K562 (cell line): ENCODE data around the gene CCDC196. TPM values are rescaled to one million over a fixed set of nuclear protein-coding genes. Genes with fewer than 3 reads are reported as not detected.
A peak's percentile ranks its signal among the peaks of the same experiment; 100 is the strongest.

Experiments used
- ARID3B ChIP-seq: fragments of 250-450 bp; sonication (Bioruptor Pico); IDR thresholded peaks from 2 replicates; pipeline ENCODE4 v1.4.0; 2020; ENCODE audit warnings: borderline replicate concordance
- BCOR ChIP-seq: fragments of 450-650 bp; IDR thresholded peaks from 2 replicates; pipeline ENCODE4 v1.6.1; 2016
- CCAR2 ChIP-seq: fragments of 200-400 bp; formaldehyde crosslinking; IDR thresholded peaks from 2 replicates; pipeline ENCODE4 v1.6.1; 2017; ENCODE audit warnings: mild to moderate bottlenecking, low read depth, low read length
- FOS ChIP-seq: IDR thresholded peaks from 3 replicates; pipeline ENCODE4 v1.6.1; 2011; ENCODE audit not compliant: insufficient read length; ENCODE audit errors: extremely low read depth
- FOXJ2 ChIP-seq: fragments of 200-800 bp; sonication (Bioruptor generic); IDR thresholded peaks from 2 replicates; pipeline ENCODE4 v1.6.1; 2016; ENCODE audit warnings: missing genetic modification characterization, missing compliant biosample characterization
- JUNB ChIP-seq: fragments of 450-650 bp; formaldehyde crosslinking; conservative IDR thresholded peaks from 2 replicates; pipeline ENCODE4 v1.4.0; 2020; ENCODE audit warnings: mild to moderate bottlenecking
- KDM2B ChIP-seq: fragments of 250-450 bp; sonication (Bioruptor Pico); IDR thresholded peaks from 2 replicates; pipeline ENCODE4 v1.8.0; 2021; ENCODE audit warnings: mild to moderate bottlenecking, moderate library complexity
- MAZ ChIP-seq, 2 experiments: fragments of 450-650 bp in 1 of 2; sonication (generic) in 1 of 2; formaldehyde crosslinking; IDR thresholded peaks in 1 of 2; conservative IDR thresholded peaks in 1 of 2; 2 replicates each; pipeline versions ENCODE4 v1.4.0 to v1.5.0; 2020; ENCODE audit warnings: mild to moderate bottlenecking in 1 of 2, missing genetic modification reagents in 1 of 2
- MED1 ChIP-seq: sonication (generic); formaldehyde crosslinking; IDR thresholded peaks from 2 replicates; pipeline ENCODE4 v1.8.1; 2023; ENCODE audit warnings: missing genetic modification reagents, borderline replicate concordance
- POLR3A ChIP-seq: IDR thresholded peaks from 2 replicates; pipeline ENCODE4 v1.6.1; 2011; ENCODE audit warnings: borderline replicate concordance, mild to moderate bottlenecking, moderate library complexity; ENCODE audit not compliant: insufficient read length, insufficient read depth; ENCODE audit errors: extremely low read depth
- SMAD1 ChIP-seq: fragments of 150-350 bp; IDR thresholded peaks from 2 replicates; pipeline ENCODE4 v1.6.1; 2014; ENCODE audit warnings: low read length, low read depth; ENCODE audit not compliant: partially characterized antibody
- UBTF ChIP-seq, 2 experiments: IDR thresholded peaks; 2 replicates each; pipeline ENCODE4 v1.6.1; 2012; ENCODE audit warnings: improper control_type of control experiment in 2 of 2, low read depth in 2 of 2, low read length in 2 of 2, borderline replicate concordance in 1 of 2
- XRCC4 ChIP-seq: IDR thresholded peaks from one replicate; pipeline ENCODE4 v1.6.1; 2011; ENCODE audit not compliant: insufficient read depth, insufficient read length; ENCODE audit errors: extremely low read depth
- ZFP91 ChIP-seq: sonication (generic); formaldehyde crosslinking; IDR thresholded peaks from 2 replicates; pipeline ENCODE4 v1.8.0; 2022; ENCODE audit warnings: mild to moderate bottlenecking, missing genetic modification reagents
- ZNF143 ChIP-seq: sonication (generic); formaldehyde crosslinking; IDR thresholded peaks from 2 replicates; pipeline ENCODE4 v1.9.0; 2022; ENCODE audit warnings: mild to moderate bottlenecking, missing genetic modification reagents
- ZNF217 ChIP-seq: sonication (generic); formaldehyde crosslinking; IDR thresholded peaks from 2 replicates; pipeline ENCODE4 v1.8.0; 2022; ENCODE audit warnings: mild to moderate bottlenecking, missing genetic modification reagents
- ZNF253 ChIP-seq: fragments of 250-450 bp; sonication (Bioruptor Pico); conservative IDR thresholded peaks from 2 replicates; pipeline ENCODE4 v1.6.1; 2021; ENCODE audit warnings: mild to moderate bottlenecking
- polyA plus RNA-seq, 8 experiments: library from polyadenylated mRNA; depleted of rRNA in 4 of 8; stranded (reverse) in 5 of 8; unstranded in 3 of 8; fragments of >200 nt; fragmentation: Nextera tagmentation in 2 of 8; fragmentation: Illumina TruSeq in 1 of 8; extraction: Ambion mirVana in 2 of 8; extraction: Trizol in 1 of 8; gene quantifications; 2 replicates each; pipeline versions ENCODE4 v1.2.1 to v1.2.3, GENCODE V29; 2011 to 2014; ENCODE audit warnings: inconsistent platforms in 1 of 8, missing spikeins in 1 of 8
- total RNA-seq, 7 experiments: library from RNA; depleted of rRNA in 6 of 7; stranded (reverse); fragments of >200 nt in 6 of 7; fragmentation: Illumina TruSeq in 2 of 7; extraction: Trizol in 2 of 7; gene quantifications; 2 replicates each; pipeline versions ENCODE4 v1.2.1 to v1.2.3, GENCODE V29; 2011 to 2021; ENCODE audit warnings: low replicate concordance in 1 of 7
- TF ChIP-seq, protein P1 (sequence below): IDR thresholded peaks from 3 replicates; pipeline ENCODE4 v1.6.1; 2011; ENCODE audit warnings: borderline replicate concordance, mild to moderate bottlenecking, moderate library complexity; ENCODE audit not compliant: insufficient read length; ENCODE audit errors: extremely low read depth

The CCDC196 gene
- total and polyA plus RNA-seq, 9 of the 15 experiments (the other 6 are each of a cell fraction or from before 2014, with no cell fraction given) = not detected

- TF ChIP-seq, protein P1, sequence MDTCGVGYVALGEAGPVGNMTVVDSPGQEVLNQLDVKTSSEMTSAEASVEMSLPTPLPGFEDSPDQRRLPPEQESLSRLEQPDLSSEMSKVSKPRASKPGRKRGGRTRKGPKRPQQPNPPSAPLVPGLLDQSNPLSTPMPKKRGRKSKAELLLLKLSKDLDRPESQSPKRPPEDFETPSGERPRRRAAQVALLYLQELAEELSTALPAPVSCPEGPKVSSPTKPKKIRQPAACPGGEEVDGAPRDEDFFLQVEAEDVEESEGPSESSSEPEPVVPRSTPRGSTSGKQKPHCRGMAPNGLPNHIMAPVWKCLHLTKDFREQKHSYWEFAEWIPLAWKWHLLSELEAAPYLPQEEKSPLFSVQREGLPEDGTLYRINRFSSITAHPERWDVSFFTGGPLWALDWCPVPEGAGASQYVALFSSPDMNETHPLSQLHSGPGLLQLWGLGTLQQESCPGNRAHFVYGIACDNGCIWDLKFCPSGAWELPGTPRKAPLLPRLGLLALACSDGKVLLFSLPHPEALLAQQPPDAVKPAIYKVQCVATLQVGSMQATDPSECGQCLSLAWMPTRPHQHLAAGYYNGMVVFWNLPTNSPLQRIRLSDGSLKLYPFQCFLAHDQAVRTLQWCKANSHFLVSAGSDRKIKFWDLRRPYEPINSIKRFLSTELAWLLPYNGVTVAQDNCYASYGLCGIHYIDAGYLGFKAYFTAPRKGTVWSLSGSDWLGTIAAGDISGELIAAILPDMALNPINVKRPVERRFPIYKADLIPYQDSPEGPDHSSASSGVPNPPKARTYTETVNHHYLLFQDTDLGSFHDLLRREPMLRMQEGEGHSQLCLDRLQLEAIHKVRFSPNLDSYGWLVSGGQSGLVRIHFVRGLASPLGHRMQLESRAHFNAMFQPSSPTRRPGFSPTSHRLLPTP = no peak
- TF ChIP-seq ZNF217 (CRISPR knock-in tag) (no peak), CCAR2 (no peak), MED1 (CRISPR knock-in tag) (no peak), ARID3B (no peak), KDM2B (CRISPR knock-in tag) (no peak), ZNF143 (CRISPR knock-in tag) (no peak), FOS (no peak), XRCC4 (no peak), BCOR (no peak), ZNF253 (CRISPR knock-in tag) (no peak), POLR3A (no peak), SMAD1 (peak; percentile 2), MAZ (CRISPR knock-in tag; conservative IDR thresholded peaks at IDR 0.05 in 1 of 2, IDR thresholded peaks at IDR 0.05 in 1 of 2) (peak in 1 of 2 experiments; percentile 11; a peak in 2 of 4 replicates), FOXJ2 (tag) (no peak), UBTF (IDR thresholded peaks at IDR 0.05; ENCODE audit: borderline replicate concordance in 1 of 2, low read depth in 2 of 2, low read length in 2 of 2) (peak; percentile 42 to 81; a peak in 2 of 4 replicates), ZFP91 (no peak), JUNB (no peak)
These were observed 21.8 kb downstream of the CCDC196 start, which contains the start of gene GPHN (continued) for GRCh38 chr14:66507722-66508546.
